Stimulated activated naive CD8-positive, alpha-beta T cell treated with anti-CD3 and anti-CD28 coated beads, Interleukin-15, Interleukin-2, amounts not matched to agents 100 U/mL and 50 U/mL, for 24 hours (primary cell): ENCODE measurements around the gene VMP1.
"Not testable (repeated sequence)": the region's sequence is repeated elsewhere in the genome, so short reads cannot be mapped to it uniquely, and the experiment has no call there.

Source experiments
- ATAC-seq: fragments of 150-1000 bp; cut with Tn5 transposase; one replicate; pipeline ENCODE4 v1.10.0; 2021
- DNase-seq: peaks from one replicate; pipeline ENCODE4 v3.0.0; 2021

VMP1 gene

GRCh38 chr17:59841091-59841881 lies 133.8 kb downstream of the VMP1 start:
- not testable (repeated sequence) for DNase-seq, ATAC-seq

GRCh38 chr17:59841882-59842263 lies 134.4 kb downstream of the VMP1 start:
- not testable (repeated sequence) for DNase-seq, ATAC-seq

GRCh38 chr17:59842901-59843652 lies 135.6 kb downstream of the VMP1 start:
- DNase-seq (peak; percentile 73), ATAC-seq (peak; percentile 79)

GRCh38 chr17:59844884-59845594 lies 137.6 kb downstream of the VMP1 start:
- no peak for DNase-seq
- ATAC-seq = no peak

- no peak for ATAC-seq
- peak; percentile 36 for DNase-seq
These were observed 138.3 kb downstream of the VMP1 start for GRCh38 chr17:59845595-59846393.

- DNase-seq = no peak
- peak; percentile 36 for ATAC-seq
These were observed 139.1 kb downstream of the VMP1 start for GRCh38 chr17:59846394-59847165.

- DNase-seq (no peak), ATAC-seq (no peak)
These were observed 140.9 kb downstream of the VMP1 start for GRCh38 chr17:59848385-59848668.

- peak; percentile 33 for ATAC-seq
- peak; percentile 64 for DNase-seq
These were observed 141.3 kb downstream of the VMP1 start for GRCh38 chr17:59848778-59849177.

- DNase-seq, ATAC-seq: not testable (repeated sequence)
These were observed 142.9 kb downstream of the VMP1 start for GRCh38 chr17:59850311-59850710.

GRCh38 chr17:59851439-59852375 lies 144.3 kb downstream of the VMP1 start:
- no peak for DNase-seq

GRCh38 chr17:59852847-59853167 lies 145.4 kb downstream of the VMP1 start:
- DNase-seq, ATAC-seq: not testable (repeated sequence)

More at GRCh38 chr17:59851439-59852375, 144.3 kb downstream of the VMP1 start:
- ATAC-seq = no peak

- peak; percentile 74 for ATAC-seq
- DNase-seq = peak; percentile 46
These were observed 145.9 kb downstream of the VMP1 start for GRCh38 chr17:59853168-59853918.

- ATAC-seq, DNase-seq: not testable (repeated sequence)
These were observed 146.7 kb downstream of the VMP1 start for GRCh38 chr17:59853919-59854729.

- DNase-seq (no peak), ATAC-seq (no peak)
These were observed 149.7 kb downstream of the VMP1 start for GRCh38 chr17:59856859-59857794.

GRCh38 chr17:59858167-59858816 lies 150.8 kb downstream of the VMP1 start:
- ATAC-seq = no peak

GRCh38 chr17:59858932-59859331 lies 151.5 kb downstream of the VMP1 start:
- DNase-seq (no peak), ATAC-seq (no peak)

More at GRCh38 chr17:59858167-59858816, 150.8 kb downstream of the VMP1 start:
- DNase-seq = no peak
